ENCODE data around the gene TUFT1. TPM values are rescaled to one million over a fixed set of nuclear protein-coding genes. Genes with fewer than 3 reads are reported as not detected.

TUFT1 gene
- total RNA-seq, 1 donor from 2014 or later, result 16.0 TPM

- Histone ChIP-seq H3K27ac (no peak overlapping the region), H3K4me3 (no peak overlapping the region), H3K9me3 (no peaks in the 10 kb centered on the region), H3K4me1 (no peaks in the 10 kb centered on the region), H3K27me3 (no peaks in the 10 kb centered on the region), H3K36me3 (no peaks in the 10 kb centered on the region)
- TF ChIP-seq POLR2A (IDR thresholded peaks at IDR 0.05) (no peak), CTCF (IDR thresholded peaks at IDR 0.05) (no peak), POLR2AphosphoS5 (IDR thresholded peaks at IDR 0.05; ENCODE audit: insufficient read depth in 1 of 2, low read depth in 1 of 2) (no peak)
- intact Hi-C loops (cut with DNase I), result no loop called here
- DNase-seq (ENCODE audit: extremely low spot score in 2 of 2), result no peak
These were observed 37.9 kb upstream of the TUFT1 start for GRCh38 chr1:151502035-151502700.

DNA sequence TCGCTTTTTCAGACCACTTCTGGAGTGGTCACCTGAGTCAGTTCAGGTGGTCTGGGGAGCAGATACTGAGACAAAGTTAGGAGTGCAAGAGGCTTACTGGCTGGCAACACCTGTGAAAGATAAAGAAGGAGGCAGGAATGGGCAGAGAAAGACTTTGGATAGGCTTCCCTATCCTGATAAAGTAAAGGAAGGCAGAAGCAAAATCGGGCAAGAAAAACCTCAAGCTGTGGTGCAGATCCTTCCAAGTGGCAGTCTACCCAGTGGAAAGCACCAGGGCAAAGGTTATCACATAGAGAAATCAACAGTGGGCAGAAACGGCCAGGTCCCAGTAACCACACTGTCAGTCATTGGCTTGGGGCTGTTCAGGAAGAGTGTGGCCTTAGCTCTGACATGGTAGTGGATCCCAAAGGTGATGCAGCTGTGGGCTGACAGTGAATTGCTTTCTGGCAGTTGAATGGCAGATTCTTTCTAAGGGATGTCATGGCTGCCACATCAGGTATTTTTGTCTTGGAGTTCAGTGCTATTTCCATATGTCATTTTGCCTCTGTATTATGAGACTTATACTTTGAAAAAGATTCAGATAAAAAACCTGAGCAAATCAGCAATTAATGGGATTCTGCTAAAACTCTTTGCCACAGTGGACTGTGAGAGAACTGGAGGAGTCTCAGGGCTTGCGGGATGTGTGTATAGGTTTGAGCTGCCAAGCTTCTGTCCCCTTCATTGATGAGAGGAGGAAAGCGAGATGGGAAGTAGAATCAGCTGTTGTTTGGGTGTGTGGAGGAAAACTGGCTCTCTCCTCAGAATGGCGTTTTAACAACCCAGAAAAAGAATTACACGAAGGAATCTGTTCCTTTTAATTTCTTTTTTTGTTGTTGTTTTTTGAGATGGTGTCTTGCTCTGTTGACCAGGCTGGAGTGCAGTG lies 37.0 kb upstream of the TUFT1 start:
- no peaks in the 10 kb centered on the region for H3K36me3 ChIP-seq
- TF ChIP-seq POLR2A (IDR thresholded peaks at IDR 0.05) (no peak), CTCF (IDR thresholded peaks at IDR 0.05) (no peak), POLR2AphosphoS5 (IDR thresholded peaks at IDR 0.05; ENCODE audit: insufficient read depth in 1 of 2, low read depth in 1 of 2) (no peak)
- H3K4me3 ChIP-seq, result no peak overlapping the region
- H3K27me3 ChIP-seq, result no peaks in the 10 kb centered on the region
- intact Hi-C loops (cut with DNase I), result no loop called here
- no peaks in the 10 kb centered on the region for H3K4me1 ChIP-seq
- H3K9me3 ChIP-seq, result no peaks in the 10 kb centered on the region
- no peak overlapping the region for H3K27ac ChIP-seq
- no peak for DNase-seq (ENCODE audit: extremely low spot score in 2 of 2)

DNA sequence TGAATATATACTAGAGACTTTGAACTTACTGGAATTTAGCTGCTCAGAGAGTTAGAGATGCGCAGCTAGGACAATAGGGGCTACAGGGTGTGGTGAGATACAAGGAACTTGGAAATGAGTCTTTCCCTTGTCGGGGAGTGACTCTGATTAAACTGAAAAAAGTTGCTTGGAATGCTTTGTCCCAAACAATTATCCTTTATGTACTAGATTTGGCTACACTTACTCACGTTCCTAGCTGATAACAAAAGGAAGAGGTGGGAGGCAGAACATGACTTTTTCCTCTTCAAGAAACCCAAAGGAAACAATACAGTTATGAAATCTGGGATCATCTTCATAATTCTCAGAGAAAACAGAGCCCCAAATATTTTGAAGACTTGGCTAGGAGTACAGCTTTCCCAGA lies 35.9 kb upstream of the TUFT1 start:
- Histone ChIP-seq H3K4me1 (no peaks in the 10 kb centered on the region), H3K27ac (no peak overlapping the region), H3K27me3 (no peaks in the 10 kb centered on the region), H3K36me3 (no peaks in the 10 kb centered on the region), H3K9me3 (no peaks in the 10 kb centered on the region), H3K4me3 (no peak overlapping the region)
- intact Hi-C loops (cut with DNase I), result no loop called here
- TF ChIP-seq POLR2A (IDR thresholded peaks at IDR 0.05) (no peak), CTCF (IDR thresholded peaks at IDR 0.05) (no peak), POLR2AphosphoS5 (IDR thresholded peaks at IDR 0.05; ENCODE audit: insufficient read depth in 1 of 2, low read depth in 1 of 2) (no peak)
- DNase-seq (ENCODE audit: extremely low spot score in 2 of 2), result no peak

- H3K9me3 ChIP-seq, result no peaks in the 10 kb centered on the region
- H3K27ac ChIP-seq, result no peak overlapping the region
- intact Hi-C loops (cut with DNase I), result no loop called here
- no peaks in the 10 kb centered on the region for H3K4me1 ChIP-seq
- H3K36me3 ChIP-seq, result no peaks in the 10 kb centered on the region
- H3K27me3 ChIP-seq, result no peaks in the 10 kb centered on the region
- no peak overlapping the region for H3K4me3 ChIP-seq
- no peak for TF ChIP-seq POLR2A (IDR thresholded peaks at IDR 0.05)
- TF ChIP-seq CTCF (IDR thresholded peaks at IDR 0.05), result no peak
- DNase-seq (ENCODE audit: extremely low spot score in 2 of 2), result no peak
These were observed 35.4 kb upstream of the TUFT1 start for GRCh38 chr1:151504759-151505158.

- Histone ChIP-seq H3K9me3 (no peaks in the 10 kb centered on the region), H3K27ac (no peak overlapping the region), H3K4me1 (peaks cover 27% of the 10 kb centered on the region), H3K27me3 (no peaks in the 10 kb centered on the region), H3K36me3 (no peaks in the 10 kb centered on the region), H3K4me3 (no peak overlapping the region)
- TF ChIP-seq POLR2AphosphoS5 (IDR thresholded peaks at IDR 0.05; ENCODE audit: insufficient read depth in 1 of 2, low read depth in 1 of 2), result peak in 1 of 2 donors; percentile 40
- TF ChIP-seq CTCF (IDR thresholded peaks at IDR 0.05), result no peak
- DNase-seq (ENCODE audit: extremely low spot score in 2 of 2), result no peak
- intact Hi-C loops (cut with DNase I), result no loop called here
These were observed 31.3 kb upstream of the TUFT1 start for GRCh38 chr1:151508833-151509232.

Data from vagina (tissue), 2 donors.